ENCODE data around the gene P3H1.
"Not testable (repeated sequence)": the region's sequence is repeated elsewhere in the genome, so short reads cannot be mapped to it uniquely, and the experiment has no call there.

P3H1 gene

GRCh38 chr1:42769811-42770210 lies 3.0 kb upstream of the P3H1 start:
- DNase-seq (ENCODE audit: low spot score), result no peak

GRCh38 chr1:42768172-42768571 lies 1.3 kb upstream of the P3H1 start:
- no peak for DNase-seq (ENCODE audit: low spot score)

GRCh38 chr1:42767510-42768000 lies 727 bp upstream of the P3H1 start:
- no peak for DNase-seq (ENCODE audit: low spot score)

- DNase-seq (ENCODE audit: low spot score), result peak; percentile 80
These were observed 742 bp downstream of the P3H1 start for GRCh38 chr1:42765832-42766740.

- DNase-seq (ENCODE audit: low spot score), result peak; percentile 14
These were observed 1.6 kb downstream of the P3H1 start for GRCh38 chr1:42765269-42765668.

- no peak for DNase-seq (ENCODE audit: low spot score)
These were observed 4.6 kb downstream of the P3H1 start for GRCh38 chr1:42762269-42762668.

- no peak for DNase-seq (ENCODE audit: low spot score)
These were observed 5.3 kb downstream of the P3H1 start for GRCh38 chr1:42761567-42761966.

GRCh38 chr1:42759114-42759513 lies 7.7 kb downstream of the P3H1 start:
- DNase-seq (ENCODE audit: low spot score), result no peak

GRCh38 chr1:42758641-42759040 lies 8.2 kb downstream of the P3H1 start:
- no peak for DNase-seq (ENCODE audit: low spot score)

- no peak for DNase-seq (ENCODE audit: low spot score)
These were observed 8.9 kb downstream of the P3H1 start for GRCh38 chr1:42757892-42758275.

- DNase-seq (ENCODE audit: low spot score), result peak; percentile 68
These were observed 9.6 kb downstream of the P3H1 start for GRCh38 chr1:42756956-42757891.

GRCh38 chr1:42753070-42753469 lies 13.8 kb downstream of the P3H1 start:
- peak; percentile 28 for DNase-seq (ENCODE audit: low spot score)

GRCh38 chr1:42752284-42752683 lies 14.5 kb downstream of the P3H1 start:
- no peak for DNase-seq (ENCODE audit: low spot score)

GRCh38 chr1:42751511-42752070 lies 15.2 kb downstream of the P3H1 start:
- DNase-seq (ENCODE audit: low spot score), result not testable (repeated sequence)

GRCh38 chr1:42750041-42750440 lies 16.8 kb downstream of the P3H1 start:
- DNase-seq (ENCODE audit: low spot score), result no peak

GRCh38 chr1:42748461-42749410 lies 18.1 kb downstream of the P3H1 start:
- no peak for DNase-seq (ENCODE audit: low spot score)

GRCh38 chr1:42748021-42748420 lies 18.8 kb downstream of the P3H1 start:
- DNase-seq (ENCODE audit: low spot score), result no peak

GRCh38 chr1:42747125-42747524 lies 19.7 kb downstream of the P3H1 start:
- no peak for DNase-seq (ENCODE audit: low spot score)

GRCh38 chr1:42746436-42747105 lies 20.3 kb downstream of the P3H1 start:
- no peak for DNase-seq (ENCODE audit: low spot score)

- no peak for DNase-seq (ENCODE audit: low spot score)
These were observed 21.0 kb downstream of the P3H1 start for GRCh38 chr1:42745851-42746250.

- no peak for DNase-seq (ENCODE audit: low spot score)
These were observed 22.7 kb downstream of the P3H1 start for GRCh38 chr1:42744148-42744413.

Data from kidney tubule cell (primary cell).